Activated naive CD8-positive, alpha-beta T cell treated with anti-CD3 and anti-CD28 coated beads for 36 hours (primary cell): ENCODE results near the gene RS1. TPM values are rescaled to one million over a fixed set of nuclear protein-coding genes. Genes with fewer than 3 reads are reported as not detected.

ENCODE experiments used
- DNase-seq: peaks from one replicate; pipeline ENCODE4 v3.0.0; 2021
- H3K27ac Mint-ChIP-seq: one replicate; pipeline ENCODE4 v1.8.0; 2022; ENCODE audit warnings: mild to moderate bottlenecking, moderate library complexity, mixed read lengths
- H3K27me3 Mint-ChIP-seq: one replicate; pipeline ENCODE4 v1.8.0; 2022; ENCODE audit warnings: mild to moderate bottlenecking, mixed read lengths
- H3K36me3 Mint-ChIP-seq: one replicate; pipeline ENCODE4 v1.8.0; 2021; ENCODE audit warnings: mild to moderate bottlenecking, mixed read lengths
- H3K4me1 Mint-ChIP-seq: one replicate; pipeline ENCODE4 v1.8.0; 2021; ENCODE audit warnings: mixed read lengths
- H3K4me3 Mint-ChIP-seq: one replicate; pipeline ENCODE4 v1.8.0; 2022; ENCODE audit warnings: mild to moderate bottlenecking, moderate library complexity, mixed read lengths
- H3K9me3 Mint-ChIP-seq: one replicate; pipeline ENCODE4 v1.8.0; 2022; ENCODE audit warnings: mixed read lengths
- total RNA-seq, 2 experiments: library from RNA; stranded (reverse); gene quantifications; one replicate each; pipeline ENCODE4 v1.2.3, GENCODE V29; 2021

RS1 gene
- total RNA-seq = not detected

DNA sequence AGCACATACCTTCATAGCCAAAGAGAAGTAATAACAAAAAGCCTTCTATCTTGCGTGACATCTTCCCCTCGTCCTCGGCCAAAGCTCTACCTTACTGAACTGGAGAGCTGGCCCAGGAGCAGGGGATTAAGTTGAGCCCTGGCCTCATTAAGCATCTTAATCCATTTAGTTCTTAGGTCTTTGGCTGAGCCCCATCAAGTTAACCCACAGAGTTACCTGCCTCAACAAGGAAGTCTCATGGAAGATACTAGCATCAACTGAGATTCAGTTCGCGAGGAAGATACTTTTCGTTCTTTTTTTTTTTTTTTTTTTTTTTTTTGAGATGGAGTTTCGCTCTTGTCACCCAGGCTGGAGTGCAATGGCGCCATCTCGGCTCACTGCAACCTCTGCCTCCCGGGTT lies at the start of gene RS1:
Gene RS1 (minus strand): TSS at position 101 of the 400 bp plus-strand sequence. CDS start 40 bp downstream, at position 61.
- DNase-seq = no peak
- peaks cover 14% of the 10 kb centered on the region for H3K4me1 Mint-ChIP-seq
- H3K27ac Mint-ChIP-seq = no peak within 1 kb of the TSS
- H3K9me3 Mint-ChIP-seq = no peaks in the 10 kb centered on the region
- H3K27me3 Mint-ChIP-seq = no peaks in the 10 kb centered on the region
- H3K4me3 Mint-ChIP-seq = no peak within 1 kb of the TSS
- no peaks in the 10 kb centered on the region for H3K36me3 Mint-ChIP-seq

DNA sequence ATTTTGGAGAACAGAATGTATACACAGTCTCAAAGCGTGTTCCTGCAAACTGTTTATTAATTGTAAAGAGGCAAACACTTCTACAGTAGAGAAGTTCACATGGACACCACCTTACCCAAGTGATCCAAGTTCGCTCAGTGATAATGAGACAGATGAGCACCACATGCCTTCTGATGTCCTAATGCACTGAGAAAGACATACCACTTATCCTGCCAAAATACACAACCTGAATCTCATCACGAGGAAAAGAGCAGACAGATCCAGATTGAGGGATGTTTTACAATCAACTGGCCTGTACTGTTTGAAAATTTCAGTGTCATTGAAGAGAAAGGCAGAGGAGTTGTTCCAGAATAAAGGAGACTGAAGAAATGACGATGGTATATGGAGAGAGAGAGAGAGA lies 47.9 kb upstream of the RS1 start:
- no peak overlapping the region for H3K27ac Mint-ChIP-seq
- no peaks in the 10 kb centered on the region for H3K4me1 Mint-ChIP-seq
- H3K27me3 Mint-ChIP-seq = no peaks in the 10 kb centered on the region
- DNase-seq = no peak
- no peaks in the 10 kb centered on the region for H3K36me3 Mint-ChIP-seq
- H3K9me3 Mint-ChIP-seq = no peaks in the 10 kb centered on the region
- no peak overlapping the region for H3K4me3 Mint-ChIP-seq

DNA sequence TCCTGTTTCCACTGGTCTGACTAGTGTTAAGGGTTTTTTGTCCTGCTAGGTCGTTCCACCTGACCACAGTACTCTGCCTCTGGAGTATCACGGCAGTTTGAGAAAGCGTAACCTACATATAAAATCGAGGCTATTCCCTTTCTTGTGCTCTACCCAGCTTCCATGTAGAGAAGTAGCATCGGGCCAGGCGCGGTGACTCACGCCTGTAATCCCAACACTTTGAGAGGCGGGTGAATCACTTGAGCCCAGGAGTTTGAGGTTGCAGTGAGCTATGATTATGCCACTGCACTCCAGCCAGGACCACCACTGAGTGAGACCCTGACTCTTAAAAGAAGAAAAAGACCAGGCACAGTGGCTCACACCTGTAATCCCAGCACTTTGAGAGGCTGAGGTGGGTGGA lies 43.0 kb upstream of the RS1 start:
- Mint-ChIP-seq H3K27ac (no peak overlapping the region), H3K4me3 (no peak overlapping the region), H3K27me3 (no peaks in the 10 kb centered on the region), H3K4me1 (no peaks in the 10 kb centered on the region), H3K36me3 (no peaks in the 10 kb centered on the region), H3K9me3 (no peaks in the 10 kb centered on the region)
- DNase-seq = no peak

DNA sequence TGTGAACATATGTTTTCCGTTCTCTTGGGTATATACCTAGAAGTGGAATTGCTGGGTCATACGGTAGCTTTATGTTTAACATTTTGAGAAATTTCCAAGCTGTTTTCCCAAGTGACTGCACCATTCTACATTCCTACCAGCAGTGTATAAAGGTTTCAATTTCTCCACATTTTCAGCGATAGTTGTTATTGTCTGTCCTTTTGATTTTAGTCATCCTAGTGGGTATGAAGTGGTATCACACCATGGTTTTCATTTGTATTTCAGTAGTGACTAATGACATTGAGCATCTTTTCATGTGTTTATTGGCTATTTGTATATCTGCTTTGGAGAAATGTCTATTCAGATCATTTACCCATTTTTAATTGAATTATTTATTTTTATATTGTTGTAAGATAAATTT lies 37.9 kb upstream of the RS1 start:
- no peak for DNase-seq
- Mint-ChIP-seq H3K27ac (no peak overlapping the region), H3K36me3 (no peaks in the 10 kb centered on the region), H3K4me3 (no peak overlapping the region), H3K9me3 (no peaks in the 10 kb centered on the region), H3K27me3 (no peaks in the 10 kb centered on the region), H3K4me1 (peaks cover 5% of the 10 kb centered on the region)

DNA sequence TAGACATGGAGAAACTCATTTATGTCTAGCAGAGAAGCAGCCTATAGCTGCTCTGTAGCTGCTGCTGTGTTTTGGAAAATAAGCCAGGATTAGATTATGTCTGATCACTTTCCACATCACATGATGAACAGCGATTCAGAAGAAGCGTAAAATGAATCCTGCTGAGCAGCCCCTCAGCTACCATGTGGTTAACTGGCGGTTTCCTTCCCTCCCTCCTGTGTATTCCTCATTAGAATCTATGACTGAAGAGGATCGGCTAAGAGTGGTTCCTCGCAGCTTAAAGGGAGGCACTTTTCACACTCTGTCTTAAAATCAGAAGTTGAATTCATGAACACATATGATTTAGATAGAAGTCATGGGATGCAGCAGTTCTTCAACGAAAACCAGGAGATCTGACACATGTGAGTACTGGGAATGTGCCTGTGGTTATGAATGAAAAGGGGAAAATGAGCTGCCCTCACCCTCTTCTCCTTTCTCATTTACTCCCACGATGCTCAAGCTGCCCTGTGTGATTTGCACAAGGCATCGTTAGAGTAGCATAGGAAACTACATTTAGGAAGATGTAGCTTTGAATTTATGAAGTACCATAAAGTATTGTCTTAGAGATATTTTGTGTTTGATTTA lies 35.6 kb upstream of the RS1 start, which contains the start of gene PPEF1:
Gene PPEF1 (plus strand): TSS at position 220 of the 624 bp plus-strand sequence. CDS start 136 bp downstream, at position 356.
- Mint-ChIP-seq H3K4me1 (peaks cover 5% of the 10 kb centered on the region), H3K27me3 (no peaks in the 10 kb centered on the region), H3K27ac (no peak within 1 kb of the TSS), H3K9me3 (no peaks in the 10 kb centered on the region), H3K4me3 (no peak within 1 kb of the TSS), H3K36me3 (no peaks in the 10 kb centered on the region)
- no peak for DNase-seq

DNA sequence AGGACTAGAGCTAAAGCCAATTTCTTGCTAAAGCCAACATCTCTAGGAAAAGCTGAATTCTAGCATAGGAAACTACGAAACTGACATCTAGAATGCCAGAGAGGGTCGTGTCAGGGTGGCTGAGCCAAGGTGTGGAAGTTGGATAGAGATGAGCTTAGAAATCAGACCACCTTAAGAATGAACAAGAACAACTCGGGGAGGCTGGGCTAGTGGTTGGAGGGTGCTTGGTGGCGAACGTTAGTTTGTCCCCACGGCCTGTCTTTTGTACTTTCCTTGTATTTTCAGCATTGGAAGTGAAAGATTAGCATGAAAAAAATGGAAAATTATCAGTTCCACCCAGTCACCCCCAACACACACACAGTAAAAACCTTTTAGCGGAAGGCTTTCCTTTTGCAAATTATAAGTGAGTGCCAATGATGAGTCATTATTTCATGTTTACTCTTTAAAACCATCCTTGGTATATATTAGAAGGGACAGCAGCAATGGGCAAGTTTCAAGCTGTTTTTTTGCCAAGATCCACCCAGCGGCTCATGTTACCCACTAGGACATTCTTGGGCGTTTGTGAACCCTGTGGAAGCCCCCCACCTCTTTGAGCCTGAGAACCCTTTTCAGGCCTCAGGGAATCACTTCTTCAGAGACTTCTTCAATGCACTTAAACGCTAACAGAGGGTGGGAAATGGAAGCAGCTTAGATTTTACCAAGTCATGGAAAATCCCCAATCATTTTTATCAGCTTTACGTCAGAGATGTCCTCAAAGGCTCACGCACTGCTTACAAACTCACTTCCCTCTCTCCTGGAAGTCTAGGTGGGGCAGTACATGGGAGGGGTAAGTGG lies 30.7 kb upstream of the RS1 start:
- Mint-ChIP-seq H3K27me3 (no peaks in the 10 kb centered on the region), H3K27ac (no peak overlapping the region), H3K4me3 (no peak overlapping the region), H3K4me1 (peaks cover 2% of the 10 kb centered on the region), H3K9me3 (no peaks in the 10 kb centered on the region), H3K36me3 (no peaks in the 10 kb centered on the region)
- no peak for DNase-seq

DNA sequence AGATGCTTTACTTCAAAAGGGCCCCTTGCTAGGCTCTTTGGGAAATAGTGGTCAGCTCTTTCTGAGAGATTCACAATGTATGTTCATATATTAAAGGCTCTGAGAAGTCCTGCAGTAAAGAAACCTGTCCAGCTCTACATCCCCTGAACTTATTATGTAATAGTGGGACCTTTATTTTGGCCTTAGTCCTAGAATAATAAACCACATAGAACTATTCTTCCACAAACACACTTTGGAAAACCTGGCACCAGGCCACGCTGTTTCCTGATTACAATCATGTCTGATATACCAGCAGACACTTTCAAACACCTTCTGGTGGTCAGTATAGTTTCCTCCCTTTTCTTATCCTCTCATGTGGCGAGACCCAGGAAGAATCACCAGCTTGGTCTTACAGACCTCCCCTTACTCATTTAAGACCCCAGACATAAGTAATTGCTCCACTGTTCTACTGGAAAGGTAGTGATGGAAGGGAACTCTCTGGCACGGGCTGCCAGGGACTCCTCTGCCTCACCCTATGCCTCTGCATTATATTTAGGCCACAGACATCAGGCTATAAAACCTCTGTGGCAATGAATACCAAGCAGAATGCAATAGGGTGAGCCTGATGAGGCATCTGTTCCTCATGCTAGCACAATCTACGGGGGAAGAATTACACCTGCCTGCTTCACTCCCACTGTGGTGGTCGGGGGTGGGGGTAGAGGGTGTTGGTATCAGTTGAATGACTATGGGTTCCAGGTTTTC lies 29.9 kb upstream of the RS1 start:
- Mint-ChIP-seq H3K27ac (no peak overlapping the region), H3K36me3 (no peaks in the 10 kb centered on the region), H3K4me1 (no peaks in the 10 kb centered on the region), H3K27me3 (no peaks in the 10 kb centered on the region), H3K9me3 (no peaks in the 10 kb centered on the region), H3K4me3 (no peak overlapping the region)
- no peak for DNase-seq

DNA sequence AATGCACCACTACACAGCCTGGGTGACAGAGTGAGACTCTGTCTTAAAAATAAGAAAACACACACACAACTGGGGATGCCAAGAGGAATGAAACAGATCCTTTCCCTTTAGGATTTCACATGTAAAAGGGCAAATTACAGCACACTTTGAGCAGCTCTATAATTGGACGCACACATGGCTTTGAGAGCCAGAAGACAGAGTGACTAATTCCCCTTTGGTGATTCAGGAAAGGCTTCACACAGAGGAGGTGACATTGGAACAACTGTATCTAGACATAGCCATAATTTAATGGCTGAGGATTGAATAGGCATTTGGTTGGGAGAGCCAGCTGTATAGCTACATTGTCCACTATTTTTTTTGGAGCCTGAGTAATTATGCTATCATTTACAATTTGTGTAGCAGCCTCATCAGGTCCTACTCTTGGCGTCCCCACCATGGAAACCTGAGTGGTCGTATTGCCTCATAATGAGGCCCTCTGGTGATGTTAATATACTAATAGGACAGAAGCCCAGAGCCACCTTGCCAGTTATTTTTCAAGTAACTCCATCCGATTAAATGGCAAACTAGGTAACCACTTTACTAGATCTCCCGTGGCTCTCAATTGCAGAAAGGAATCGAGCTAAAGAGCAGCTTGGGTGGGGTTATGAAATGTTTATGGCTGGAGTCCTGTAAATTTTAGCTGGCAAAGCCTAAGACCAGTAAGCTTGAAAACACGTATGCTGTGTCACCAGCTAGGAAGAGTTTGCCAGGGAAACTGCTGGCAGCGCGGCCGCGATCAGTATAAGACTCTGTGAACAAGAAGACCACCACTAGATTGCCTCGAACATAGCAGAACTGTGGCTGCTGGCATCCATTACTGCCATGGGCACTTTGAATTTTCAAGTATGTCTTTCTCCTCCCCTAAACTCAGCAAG lies 27.1 kb upstream of the RS1 start:
- no peaks in the 10 kb centered on the region for H3K4me1 Mint-ChIP-seq

DNA sequence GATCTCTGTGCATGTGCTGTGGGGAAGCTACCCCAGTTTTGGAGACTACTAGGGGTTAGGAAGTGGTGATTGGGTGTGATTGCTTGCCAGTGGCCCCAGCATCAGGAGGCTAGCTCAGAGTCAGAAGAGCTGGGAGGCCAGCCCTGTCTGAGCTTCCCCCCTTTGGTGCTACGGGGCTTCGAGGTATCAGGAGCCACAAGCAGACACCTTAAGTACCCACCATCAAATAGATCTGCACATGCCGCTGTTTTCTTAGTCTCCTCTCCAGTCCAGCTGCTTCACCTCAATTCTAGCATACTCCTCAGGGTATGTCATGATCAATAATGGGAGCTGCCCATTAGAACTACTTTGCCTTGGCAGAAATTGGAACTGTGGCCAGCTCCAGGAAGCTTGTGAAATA lies 24.7 kb upstream of the RS1 start:
- no peaks in the 10 kb centered on the region for H3K27me3 Mint-ChIP-seq
- H3K4me1 Mint-ChIP-seq = no peaks in the 10 kb centered on the region
- H3K9me3 Mint-ChIP-seq = peaks cover 2% of the 10 kb centered on the region
- DNase-seq = no peak
- no peak overlapping the region for H3K4me3 Mint-ChIP-seq
- H3K36me3 Mint-ChIP-seq = no peaks in the 10 kb centered on the region
- H3K27ac Mint-ChIP-seq = no peak overlapping the region

More for the DNA sequence above, 27.1 kb upstream of the RS1 start:
- Mint-ChIP-seq H3K36me3 (no peaks in the 10 kb centered on the region), H3K27me3 (no peaks in the 10 kb centered on the region), H3K27ac (no peak overlapping the region), H3K4me3 (no peak overlapping the region), H3K9me3 (peaks cover 2% of the 10 kb centered on the region)
- DNase-seq = no peak

DNA sequence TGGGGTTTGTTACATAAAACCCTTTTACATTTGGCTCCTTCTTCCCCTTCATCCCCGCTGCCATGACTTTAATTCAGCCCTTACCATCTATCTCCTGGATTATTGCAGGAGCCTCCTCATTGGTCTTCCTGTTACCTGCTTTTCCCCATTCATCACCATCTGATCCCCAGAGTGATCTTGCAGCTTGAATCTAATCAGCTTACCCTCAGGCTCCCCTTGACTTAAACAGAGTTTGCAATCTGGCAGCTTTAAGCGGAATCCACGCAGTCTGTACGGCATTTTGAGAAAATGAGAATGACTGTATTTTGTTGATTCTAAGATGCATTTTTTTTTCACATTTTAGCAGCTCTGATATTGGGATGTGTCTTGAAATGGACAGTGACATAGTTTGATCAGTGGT lies 20.6 kb upstream of the RS1 start:
- Mint-ChIP-seq H3K9me3 (peaks cover 2% of the 10 kb centered on the region), H3K27me3 (peaks cover 3% of the 10 kb centered on the region), H3K4me1 (no peaks in the 10 kb centered on the region), H3K36me3 (no peaks in the 10 kb centered on the region), H3K27ac (no peak overlapping the region), H3K4me3 (no peak overlapping the region)
- DNase-seq = no peak

DNA sequence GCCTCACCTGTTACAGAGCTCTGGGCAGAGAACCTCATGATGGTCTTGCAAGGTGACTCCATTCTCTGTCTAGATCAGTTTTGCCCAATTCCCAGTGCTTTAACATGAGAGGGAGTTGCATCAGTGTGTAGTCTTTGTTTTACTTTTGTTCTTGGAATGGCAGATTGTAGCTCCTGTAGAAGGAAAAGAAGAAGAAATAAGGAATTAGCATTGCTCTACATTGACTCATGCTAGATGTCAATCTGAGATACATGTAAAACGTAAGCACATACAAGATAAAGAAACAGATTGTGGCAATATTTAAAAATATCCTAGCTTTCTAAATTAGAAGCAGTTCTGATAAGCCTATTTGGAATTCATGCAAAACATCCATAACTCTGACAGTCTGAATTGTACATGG lies 19.5 kb upstream of the RS1 start:
- no peak overlapping the region for H3K4me3 Mint-ChIP-seq

DNA sequence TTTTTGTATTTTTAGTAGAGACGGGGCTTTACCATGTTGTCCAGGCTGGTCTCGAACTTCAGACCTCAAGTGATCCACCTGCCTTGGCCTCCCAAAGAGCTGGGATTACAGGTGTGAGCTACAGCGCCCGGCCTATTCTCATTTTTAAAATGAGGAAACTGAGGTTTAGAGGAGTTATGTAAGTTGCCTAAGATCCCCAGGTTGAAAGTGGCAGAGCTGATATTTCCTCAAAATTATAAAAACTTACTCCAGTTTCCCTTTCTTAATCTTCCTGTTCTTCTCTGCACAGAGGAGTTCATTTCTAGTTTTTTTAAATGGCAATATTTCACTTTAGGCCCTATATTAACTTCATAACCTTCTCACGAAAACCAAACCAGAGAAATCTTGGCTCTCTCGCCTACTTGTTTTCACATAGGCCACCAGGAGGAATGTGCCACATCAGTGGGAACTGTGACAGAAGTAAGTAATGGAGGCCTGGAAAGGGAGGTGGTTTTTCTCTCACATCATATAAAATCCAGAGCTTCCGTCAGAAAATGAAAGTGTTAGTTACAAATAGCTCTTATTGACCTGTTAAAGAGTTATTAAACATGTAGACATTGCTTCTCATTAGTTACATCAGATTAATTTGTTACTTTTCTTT lies 16.1 kb upstream of the RS1 start:
- H3K9me3 Mint-ChIP-seq = no peaks in the 10 kb centered on the region
- peaks cover 3% of the 10 kb centered on the region for H3K27me3 Mint-ChIP-seq
- H3K36me3 Mint-ChIP-seq = no peaks in the 10 kb centered on the region
- H3K27ac Mint-ChIP-seq = no peak overlapping the region
- no peak overlapping the region for H3K4me3 Mint-ChIP-seq
- H3K4me1 Mint-ChIP-seq = no peaks in the 10 kb centered on the region
- DNase-seq = no peak

More for the DNA sequence above, 19.5 kb upstream of the RS1 start:
- peaks cover 2% of the 10 kb centered on the region for H3K9me3 Mint-ChIP-seq
- no peaks in the 10 kb centered on the region for H3K4me1 Mint-ChIP-seq
- H3K36me3 Mint-ChIP-seq = no peaks in the 10 kb centered on the region
- DNase-seq = no peak
- H3K27ac Mint-ChIP-seq = no peak overlapping the region
- H3K27me3 Mint-ChIP-seq = peaks cover 3% of the 10 kb centered on the region

DNA sequence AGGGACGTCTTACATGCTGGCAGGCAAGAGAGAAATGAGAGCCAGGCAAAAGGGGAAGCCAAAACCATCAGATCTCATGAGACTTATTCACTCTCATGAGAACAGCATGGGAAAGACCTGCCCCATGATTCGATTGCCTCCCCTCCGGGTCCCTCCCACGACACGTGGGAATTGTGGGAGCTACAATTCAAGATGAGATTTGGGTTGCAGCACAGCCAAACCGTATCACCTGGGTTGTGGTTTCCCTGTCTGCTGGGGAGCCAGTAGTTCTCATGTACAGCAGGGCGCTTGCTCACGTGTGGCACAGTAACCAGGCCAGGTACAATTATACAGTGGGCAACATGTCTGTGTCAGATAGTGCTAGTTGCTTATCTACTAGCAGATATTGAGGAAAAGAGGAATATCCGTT lies 11.1 kb upstream of the RS1 start:
- H3K9me3 Mint-ChIP-seq = no peaks in the 10 kb centered on the region
- H3K4me1 Mint-ChIP-seq = no peaks in the 10 kb centered on the region
- no peak overlapping the region for H3K27ac Mint-ChIP-seq
- H3K4me3 Mint-ChIP-seq = no peak overlapping the region
- H3K36me3 Mint-ChIP-seq = no peaks in the 10 kb centered on the region
- DNase-seq = no peak
- H3K27me3 Mint-ChIP-seq = peaks cover under 1% of the 10 kb centered on the region

DNA sequence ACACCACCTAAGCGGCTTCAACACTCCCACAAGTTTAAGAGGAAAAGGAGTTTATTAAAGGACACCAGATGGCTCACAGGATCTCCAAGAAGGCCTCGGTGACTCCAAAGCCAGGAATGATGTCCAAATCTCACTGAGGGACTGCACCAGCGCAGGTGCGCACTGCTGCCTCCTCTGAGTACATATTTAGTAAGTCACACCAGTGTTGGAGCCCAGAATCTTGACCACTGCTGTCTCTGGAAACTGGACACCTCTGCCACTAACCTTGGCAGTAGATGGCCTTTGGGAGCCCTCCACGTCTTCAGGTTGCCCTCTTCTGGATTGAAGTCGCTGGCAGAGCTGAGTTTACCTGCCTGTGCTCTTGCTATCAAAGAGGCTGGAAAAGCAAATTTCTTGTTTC lies 10.1 kb upstream of the RS1 start:
- Mint-ChIP-seq H3K36me3 (no peaks in the 10 kb centered on the region), H3K9me3 (no peaks in the 10 kb centered on the region), H3K4me3 (no peak overlapping the region), H3K4me1 (no peaks in the 10 kb centered on the region), H3K27me3 (no peaks in the 10 kb centered on the region), H3K27ac (no peak overlapping the region)
- DNase-seq = no peak
